HCT116 (cell line): ENCODE measurements around the gene CNTN4. TPM values are rescaled to one million over a fixed set of nuclear protein-coding genes. Genes with fewer than 3 reads are reported as not detected.

Experiments used
- ATAC-seq: fragments of 200-7000 bp; cut with Tn5 transposase; 2 replicates; pipeline ENCODE4 v1.9.1; 2020; ENCODE audit warnings: mild to moderate bottlenecking, moderate library complexity
- BruUV-seq: library from RNA; stranded (reverse); fragments of 400-500 nt; replicated peaks from 2 replicates; lab custom pipeline; 2021; lab: Mats Ljungman, UMichigan
- CTCF ChIA-PET: fragments of 300-600 bp; sonication (Branson Sonifier 250); formaldehyde crosslinking; loops from one replicate; lab custom pipeline; 2021; ENCODE audit warnings: antibody characterized with exemption; lab: Charles Lee
- POLR2A ChIA-PET: fragments of 300-600, 350-600 bp; sonication (Branson Sonifier 250); formaldehyde crosslinking; loops from one replicate; lab custom pipeline; 2021; ENCODE audit warnings: antibody characterized with exemption; lab: Charles Lee
- RAD21 ChIA-PET, 2 experiments: fragments of 300-600 bp; sonication (Branson Sonifier 250); formaldehyde crosslinking; loops; one replicate each; lab custom pipeline; 2023; ENCODE audit warnings: low total read pairs in 2 of 2; ENCODE audit not compliant: uncharacterized antibody in 2 of 2, unreplicated experiment in 2 of 2, low non-redundant PET in 1 of 2; lab: Charles Lee
- DNase-seq: peaks from one replicate; pipeline ENCODE4 v3.0.0-alpha.2; 2010; ENCODE audit warnings: low read depth, low spot score
- H2AFZ ChIP-seq: fragments of 200-600 bp; shearing (Covaris generic), sonication (generic); 2 replicates; pipeline ENCODE4 v1.6.1; 2017; ENCODE audit warnings: low read depth, mixed run types, mixed read lengths, antibody characterized with exemption, low read length; ENCODE audit not compliant: poor library complexity, severe bottlenecking
- H3K27ac ChIP-seq: 2 replicates; pipeline ENCODE4 v1.5.1; 2012; ENCODE audit warnings: low read depth, low read length
- H3K27me3 ChIP-seq: fragments of 200-600 bp; sonication (generic); 2 replicates; pipeline ENCODE4 v1.6.1; 2016; ENCODE audit warnings: mixed run types, low read length, mixed read lengths; ENCODE audit not compliant: insufficient read depth
- H3K36me3 ChIP-seq, 2 experiments: fragments of 200-500 bp in 1 of 2; fragments of 200-600 bp in 1 of 2; sonication (Bioruptor generic) in 1 of 2; sonication (generic) in 1 of 2; 2 replicates each; pipeline versions ENCODE4 v1.5.1 to v1.6.1; 2014 to 2016; ENCODE audit warnings: low read length in 2 of 2, inconsistent platforms in 1 of 2, mixed read lengths in 1 of 2, mixed run types in 1 of 2; ENCODE audit not compliant: insufficient read depth in 2 of 2, control insufficient read depth in 1 of 2
- H3K4me1 ChIP-seq, 2 experiments: fragments of 200-600 bp in 1 of 2; sonication (generic) in 1 of 2; 2 replicates each; pipeline versions ENCODE4 v1.5.1 to v1.6.1; 2012 to 2017; ENCODE audit warnings: low read length in 2 of 2, inconsistent platforms in 1 of 2, mild to moderate bottlenecking in 1 of 2, mixed read lengths in 1 of 2, mixed run types in 1 of 2, moderate library complexity in 1 of 2; ENCODE audit not compliant: insufficient read depth in 2 of 2, control insufficient read depth in 1 of 2
- H3K4me2 ChIP-seq: fragments of 200-600 bp; sonication (generic); 2 replicates; pipeline ENCODE4 v1.6.1; 2017; ENCODE audit warnings: mixed run types, low read length, mixed read lengths
- H3K4me3 ChIP-seq, 2 experiments: fragments of 200-600 bp in 1 of 2; sonication (generic) in 1 of 2; replicated peaks in 1 of 2; 2 replicates each; pipeline ENCODE4 v1.5.1; 2011 to 2016; ENCODE audit warnings: low read length in 2 of 2, control low read depth in 1 of 2, low read depth in 1 of 2, mild to moderate bottlenecking in 1 of 2, mixed read lengths in 1 of 2, mixed run types in 1 of 2
- H3K79me2 ChIP-seq: fragments of 200-600 bp; sonication (generic); 2 replicates; pipeline ENCODE4 v1.6.1; 2017; ENCODE audit warnings: mild to moderate bottlenecking, mixed run types, low read length, moderate library complexity, mixed read lengths; ENCODE audit not compliant: insufficient read depth
- H3K9ac ChIP-seq: fragments of 200-600 bp; sonication (generic); 2 replicates; pipeline ENCODE4 v1.6.1; 2016; ENCODE audit warnings: low read length, mixed read lengths
- H3K9me2 ChIP-seq: fragments of 200-600 bp; sonication (generic), shearing (Covaris generic); 2 replicates; pipeline ENCODE4 v1.6.1; 2017; ENCODE audit warnings: mixed run types, mild to moderate bottlenecking, moderate library complexity; ENCODE audit not compliant: insufficient read depth
- H3K9me3 ChIP-seq, 2 experiments: fragments of 200-500 bp in 1 of 2; fragments of 200-600 bp in 1 of 2; sonication (Bioruptor generic) in 1 of 2; sonication (generic) in 1 of 2; 2 replicates each; pipeline ENCODE4 v1.6.1; 2014 to 2017; ENCODE audit warnings: low read length in 2 of 2, mixed read lengths in 2 of 2, inconsistent platforms in 1 of 2, low read depth in 1 of 2, mild to moderate bottlenecking in 1 of 2, mixed run types in 1 of 2, moderate library complexity in 1 of 2; ENCODE audit not compliant: control insufficient read depth in 1 of 2, insufficient read depth in 1 of 2
- H4K20me1 ChIP-seq: fragments of 200-600 bp; sonication (generic), shearing (Covaris generic); 2 replicates; pipeline ENCODE4 v1.6.1; 2017; ENCODE audit warnings: mixed run types, mild to moderate bottlenecking, moderate library complexity; ENCODE audit not compliant: insufficient read depth
- CBX3 ChIP-seq: IDR thresholded peaks from 2 replicates; pipeline ENCODE4 v1.6.1; 2012; ENCODE audit warnings: low read depth
- CTCF ChIP-seq, 3 experiments: fragments of 200-600 bp in 1 of 3; sonication (generic) in 1 of 3; IDR thresholded peaks in 2 of 3; conservative IDR thresholded peaks in 1 of 3; 2 replicates each; pipeline ENCODE4 v1.5.1; 2012 to 2017; ENCODE audit warnings: low read depth in 2 of 3, low read length in 2 of 3, antibody characterized with exemption in 1 of 3, borderline replicate concordance in 1 of 3, control low read depth in 1 of 3, mild to moderate bottlenecking in 1 of 3, mixed read lengths in 1 of 3, mixed run types in 1 of 3, moderate library complexity in 1 of 3; ENCODE audit not compliant: insufficient read depth in 1 of 3
- EGR1 ChIP-seq: IDR thresholded peaks from 2 replicates; pipeline ENCODE4 v1.6.1; 2012; ENCODE audit warnings: low read depth
- EZH2 ChIP-seq: fragments of 200-600 bp; sonication (generic); IDR thresholded peaks from 2 replicates; pipeline ENCODE4 v1.6.1; 2017; ENCODE audit warnings: antibody characterized with exemption, mixed run types
- EZH2phosphoT487 ChIP-seq: fragments of 200-600 bp; IDR thresholded peaks from 2 replicates; pipeline ENCODE4 v1.6.1; 2018; ENCODE audit warnings: antibody characterized with exemption, borderline replicate concordance
- FOSL1 ChIP-seq: IDR thresholded peaks from 2 replicates; pipeline ENCODE4 v1.6.1; 2012; ENCODE audit warnings: low read depth
- JUND ChIP-seq: IDR thresholded peaks from 2 replicates; pipeline ENCODE4 v1.6.1; 2012
- MAX ChIP-seq: IDR thresholded peaks from 2 replicates; pipeline ENCODE4 v1.6.1; 2012
- POLR2AphosphoS5 ChIP-seq: IDR thresholded peaks from 2 replicates; pipeline ENCODE4 v1.6.1; 2011; ENCODE audit warnings: mild to moderate bottlenecking, low read depth, low read length, moderate library complexity
- RAD21 ChIP-seq: IDR thresholded peaks from 2 replicates; pipeline ENCODE4 v1.6.1; 2012; ENCODE audit warnings: low read depth, mild to moderate bottlenecking
- SIN3A ChIP-seq: IDR thresholded peaks from 2 replicates; pipeline ENCODE4 v1.6.1; 2012; ENCODE audit warnings: low read depth
- SP1 ChIP-seq: IDR thresholded peaks from 2 replicates; pipeline ENCODE4 v1.6.1; 2012; ENCODE audit warnings: low read depth
- SRF ChIP-seq: IDR thresholded peaks from 2 replicates; pipeline ENCODE4 v1.6.1; 2012; ENCODE audit warnings: low read depth
- TCF7L2 ChIP-seq: IDR thresholded peaks from 2 replicates; pipeline ENCODE4 v1.7.0; 2011; ENCODE audit warnings: borderline replicate concordance, inconsistent platforms; ENCODE audit not compliant: insufficient read depth, insufficient read length; ENCODE audit errors: extremely low read depth
- YY1 ChIP-seq: IDR thresholded peaks from 2 replicates; pipeline ENCODE4 v1.6.1; 2011; ENCODE audit warnings: low read length, low read depth, moderate library complexity, mild to moderate bottlenecking; ENCODE audit not compliant: insufficient replicate concordance; ENCODE audit errors: extremely low read depth
- ZBTB33 ChIP-seq: IDR thresholded peaks from 2 replicates; pipeline ENCODE4 v1.6.1; 2011; ENCODE audit warnings: mild to moderate bottlenecking, low read length, moderate library complexity; ENCODE audit not compliant: insufficient replicate concordance; ENCODE audit errors: extremely low read depth
- intact Hi-C: fragments of 100-400 bp; cut with micrococcal nuclease; formaldehyde crosslinking; loops from 2 replicates; pipeline ENCODE4 v1.10.0; 2022
- total RNA-seq: library from RNA; stranded (reverse); gene quantifications from one replicate; pipeline ENCODE4 v1.2.1, GENCODE V29; 2021; ENCODE audit not compliant: unreplicated experiment
- TF ChIP-seq, protein P1 (sequence below): IDR thresholded peaks from 2 replicates; pipeline ENCODE4 v1.6.1; 2012; ENCODE audit warnings: low read depth
- TF ChIP-seq, protein P2 (sequence below): IDR thresholded peaks from 2 replicates; pipeline ENCODE4 v1.6.1; 2012

Gene CNTN4
- total RNA-seq, 1 experiment from 2014 or later, result not detected

- no peak overlapping the region for H3K4me2 ChIP-seq
- ATAC-seq, result no peak
- H3K36me3 ChIP-seq, result no peaks in the 10 kb centered on the region
- no peaks in the 10 kb centered on the region for H4K20me1 ChIP-seq
- H3K4me3 ChIP-seq, result no peak overlapping the region
- ChIA-PET CTCF (no interaction called here), POLR2A (no interaction called here), RAD21 (no interaction called here)
- no peak for TF ChIP-seq YY1
- no peak for TF ChIP-seq EZH2
- TF ChIP-seq, protein P1, sequence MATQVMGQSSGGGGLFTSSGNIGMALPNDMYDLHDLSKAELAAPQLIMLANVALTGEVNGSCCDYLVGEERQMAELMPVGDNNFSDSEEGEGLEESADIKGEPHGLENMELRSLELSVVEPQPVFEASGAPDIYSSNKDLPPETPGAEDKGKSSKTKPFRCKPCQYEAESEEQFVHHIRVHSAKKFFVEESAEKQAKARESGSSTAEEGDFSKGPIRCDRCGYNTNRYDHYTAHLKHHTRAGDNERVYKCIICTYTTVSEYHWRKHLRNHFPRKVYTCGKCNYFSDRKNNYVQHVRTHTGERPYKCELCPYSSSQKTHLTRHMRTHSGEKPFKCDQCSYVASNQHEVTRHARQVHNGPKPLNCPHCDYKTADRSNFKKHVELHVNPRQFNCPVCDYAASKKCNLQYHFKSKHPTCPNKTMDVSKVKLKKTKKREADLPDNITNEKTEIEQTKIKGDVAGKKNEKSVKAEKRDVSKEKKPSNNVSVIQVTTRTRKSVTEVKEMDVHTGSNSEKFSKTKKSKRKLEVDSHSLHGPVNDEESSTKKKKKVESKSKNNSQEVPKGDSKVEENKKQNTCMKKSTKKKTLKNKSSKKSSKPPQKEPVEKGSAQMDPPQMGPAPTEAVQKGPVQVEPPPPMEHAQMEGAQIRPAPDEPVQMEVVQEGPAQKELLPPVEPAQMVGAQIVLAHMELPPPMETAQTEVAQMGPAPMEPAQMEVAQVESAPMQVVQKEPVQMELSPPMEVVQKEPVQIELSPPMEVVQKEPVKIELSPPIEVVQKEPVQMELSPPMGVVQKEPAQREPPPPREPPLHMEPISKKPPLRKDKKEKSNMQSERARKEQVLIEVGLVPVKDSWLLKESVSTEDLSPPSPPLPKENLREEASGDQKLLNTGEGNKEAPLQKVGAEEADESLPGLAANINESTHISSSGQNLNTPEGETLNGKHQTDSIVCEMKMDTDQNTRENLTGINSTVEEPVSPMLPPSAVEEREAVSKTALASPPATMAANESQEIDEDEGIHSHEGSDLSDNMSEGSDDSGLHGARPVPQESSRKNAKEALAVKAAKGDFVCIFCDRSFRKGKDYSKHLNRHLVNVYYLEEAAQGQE, result no peak
- TF ChIP-seq CTCF (IDR thresholded peaks at IDR 0.05 in 2 of 3, conservative IDR thresholded peaks at IDR 0.05 in 1 of 3; ENCODE audit: borderline replicate concordance in 1 of 3, insufficient read depth in 1 of 3, low read depth in 2 of 3, low read length in 2 of 3), result no peak
- no peak for TF ChIP-seq SRF
- TF ChIP-seq JUND, result no peak
- TF ChIP-seq, protein P2, sequence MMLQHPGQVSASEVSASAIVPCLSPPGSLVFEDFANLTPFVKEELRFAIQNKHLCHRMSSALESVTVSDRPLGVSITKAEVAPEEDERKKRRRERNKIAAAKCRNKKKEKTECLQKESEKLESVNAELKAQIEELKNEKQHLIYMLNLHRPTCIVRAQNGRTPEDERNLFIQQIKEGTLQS, result no peak
- TF ChIP-seq EZH2phosphoT487, result no peak
- TF ChIP-seq EGR1, result no peak
- TF ChIP-seq MAX, result no peak
- TF ChIP-seq ZBTB33, result no peak
- TF ChIP-seq SIN3A, result no peak
- no peak for TF ChIP-seq FOSL1
- no peak for TF ChIP-seq CBX3
- no peak for TF ChIP-seq POLR2AphosphoS5
- TF ChIP-seq SP1, result no peak
- TF ChIP-seq TCF7L2, result no peak
- no peak for TF ChIP-seq RAD21
- H3K9ac ChIP-seq, result no peak overlapping the region
- no peak overlapping the region for H3K27ac ChIP-seq
- no peaks in the 10 kb centered on the region for H3K79me2 ChIP-seq
- intact Hi-C loops, result no loop called here
- no peaks in the 10 kb centered on the region for H3K9me2 ChIP-seq
- H2AFZ ChIP-seq, result no peak overlapping the region
- H3K4me1 ChIP-seq, result no peaks in the 10 kb centered on the region
- peaks cover 0 to 11% of the 10 kb centered on the region in 2 experiments; a peak in 1 of 4 replicates for H3K9me3 ChIP-seq
- DNase-seq, result no peak
- BruUV-seq, result no TSS peak
- H3K27me3 ChIP-seq, result no peaks in the 10 kb centered on the region
These were observed 612.4 kb downstream of the CNTN4 start for GRCh38 chr3:2711081-2711480.
